SK-N-SH (cell line): ENCODE measurements around the gene SLC13A2. TPM values are rescaled to one million over a fixed set of nuclear protein-coding genes. Genes with fewer than 3 reads are reported as not detected.

ENCODE experiments used
- CTCF ChIA-PET: fragments of 300-600, 350-600 bp; formaldehyde crosslinking; extraction: SDS; loops from one replicate; lab custom pipeline; 2021; lab: Yijun Ruan, JAX
- POLR2A ChIA-PET: fragments of 350-600 bp; sonication (Branson Sonifier 250); formaldehyde crosslinking; extraction: SDS; loops from one replicate; lab custom pipeline; 2020; ENCODE audit warnings: antibody characterized with exemption, inconsistent platforms; lab: Yijun Ruan, JAX
- DNase-seq: peaks from one replicate; pipeline ENCODE4 v3.0.0; 2012
- H2AFZ ChIP-seq: fragments of 200-600 bp; sonication (generic); 2 replicates; pipeline ENCODE4 v1.8.1; 2016; ENCODE audit warnings: antibody characterized with exemption, mild to moderate bottlenecking, low read depth
- H3F3A ChIP-seq: fragments of 200-600 bp; sonication (generic); replicated peaks from 2 replicates; pipeline ENCODE3; 2016; ENCODE audit warnings: antibody characterized with exemption, mild to moderate bottlenecking; ENCODE audit not compliant: insufficient read depth
- H3K27ac ChIP-seq, 2 experiments: fragments of 200-500 bp in 1 of 2; fragments of 200-600 bp in 1 of 2; sonication (Bioruptor generic) in 1 of 2; sonication (generic), shearing (Covaris generic) in 1 of 2; 2 replicates each; pipeline versions ENCODE4 v1.5.1 to v1.6.1; 2014 to 2016; ENCODE audit warnings: low read depth in 2 of 2, inconsistent platforms in 1 of 2, low read length in 1 of 2, mild to moderate bottlenecking in 1 of 2, mixed read lengths in 1 of 2
- H3K27me3 ChIP-seq: fragments of 200-600 bp; sonication (generic), shearing (Covaris generic); 2 replicates; pipeline ENCODE4 v1.6.1; 2016; ENCODE audit warnings: mixed run types; ENCODE audit not compliant: insufficient read depth
- H3K36me3 ChIP-seq, 2 experiments: fragments of 200-500 bp in 1 of 2; fragments of 200-600 bp in 1 of 2; sonication (Bioruptor generic) in 1 of 2; sonication (generic) in 1 of 2; replicated peaks in 1 of 2; 2 replicates each; pipeline versions ENCODE3 to v1.5.1; 2014 to 2016; ENCODE audit warnings: low read length in 1 of 2, mild to moderate bottlenecking in 1 of 2; ENCODE audit not compliant: insufficient read depth in 2 of 2, control insufficient read depth in 1 of 2
- H3K4me1 ChIP-seq, 2 experiments: fragments of 200-500 bp in 1 of 2; fragments of 200-600 bp in 1 of 2; sonication (Bioruptor generic) in 1 of 2; sonication (generic), shearing (Covaris generic) in 1 of 2; 2 replicates each; pipeline versions ENCODE4 v1.5.1 to v1.6.1; 2014 to 2016; ENCODE audit warnings: low read depth in 1 of 2, low read length in 1 of 2, mixed run types in 1 of 2; ENCODE audit not compliant: insufficient read depth in 2 of 2, control insufficient read depth in 1 of 2
- H3K4me2 ChIP-seq: fragments of 200-600 bp; sonication (generic), shearing (Covaris generic); 2 replicates; pipeline ENCODE4 v1.6.1; 2017; ENCODE audit warnings: mixed run types
- H3K4me3 ChIP-seq, 2 experiments: fragments of 200-500 bp in 1 of 2; fragments of 200-600 bp in 1 of 2; sonication (Bioruptor generic) in 1 of 2; sonication (generic), shearing (Covaris generic) in 1 of 2; 2 replicates each; pipeline versions ENCODE4 v1.5.1 to v1.8.1; 2014 to 2016; ENCODE audit warnings: low read depth in 2 of 2, inconsistent platforms in 1 of 2, low read length in 1 of 2, mild to moderate bottlenecking in 1 of 2, mixed read lengths in 1 of 2, moderate library complexity in 1 of 2
- H3K79me2 ChIP-seq: fragments of 200-600 bp; sonication (generic); 2 replicates; pipeline ENCODE4 v1.8.1; 2017; ENCODE audit warnings: mild to moderate bottlenecking; ENCODE audit not compliant: insufficient read depth
- H3K9ac ChIP-seq: fragments of 200-600 bp; sonication (generic); 2 replicates; pipeline ENCODE4 v1.6.1; 2017; ENCODE audit warnings: mixed run types
- H3K9me2 ChIP-seq: fragments of 200-600 bp; sonication (generic); 2 replicates; pipeline ENCODE4 v1.6.1; 2017; ENCODE audit warnings: mixed run types
- H3K9me3 ChIP-seq: fragments of 200-600 bp; sonication (generic); 2 replicates; pipeline ENCODE4 v1.6.1; 2017; ENCODE audit warnings: mixed run types, mild to moderate bottlenecking, moderate library complexity
- H4K20me1 ChIP-seq: fragments of 200-600 bp; sonication (generic); 2 replicates; pipeline ENCODE4 v1.6.1; 2017; ENCODE audit warnings: mild to moderate bottlenecking, mixed run types; ENCODE audit not compliant: insufficient read depth
- ELF1 ChIP-seq: IDR thresholded peaks from 2 replicates; pipeline ENCODE4 v1.4.0; 2012
- EP300 ChIP-seq, 2 experiments: IDR thresholded peaks; 2 replicates each; pipeline versions ENCODE4 v1.4.0 to v1.6.1; 2012; ENCODE audit warnings: borderline replicate concordance in 1 of 2, low read depth in 1 of 2, low read length in 1 of 2
- GABPA ChIP-seq: IDR thresholded peaks from 2 replicates; pipeline ENCODE4 v1.4.0; 2012; ENCODE audit warnings: low read depth, mild to moderate bottlenecking
- GATA2 ChIP-seq: sonication (generic); formaldehyde crosslinking; IDR thresholded peaks from 2 replicates; pipeline ENCODE4 v1.5.0; 2020; ENCODE audit warnings: mild to moderate bottlenecking, missing genetic modification reagents
- JUND ChIP-seq: IDR thresholded peaks from 2 replicates; pipeline ENCODE4 v1.4.0; 2012
- NFIC ChIP-seq: IDR thresholded peaks from 2 replicates; pipeline ENCODE4 v1.4.0; 2012; ENCODE audit warnings: borderline replicate concordance
- NRF1 ChIP-seq: IDR thresholded peaks from 2 replicates; pipeline ENCODE4 v1.6.1; 2012; ENCODE audit warnings: low read depth, mild to moderate bottlenecking, low read length
- RAD21 ChIP-seq: IDR thresholded peaks from 2 replicates; pipeline ENCODE4 v1.6.1; 2012; ENCODE audit warnings: mild to moderate bottlenecking, low read length
- RFX5 ChIP-seq: IDR thresholded peaks from 2 replicates; pipeline ENCODE4 v1.6.1; 2012; ENCODE audit warnings: mild to moderate bottlenecking, improper control_type of control experiment, low read length
- SIN3A ChIP-seq: IDR thresholded peaks from 2 replicates; pipeline ENCODE4 v1.6.1; 2012; ENCODE audit warnings: low read depth, mild to moderate bottlenecking, low read length, moderate library complexity, borderline replicate concordance
- SMC3 ChIP-seq: IDR thresholded peaks from 2 replicates; pipeline ENCODE4 v1.6.1; 2012; ENCODE audit warnings: low read depth, low read length, improper control_type of control experiment
- TAF1 ChIP-seq: IDR thresholded peaks from 2 replicates; pipeline ENCODE4 v1.6.1; 2012; ENCODE audit warnings: low read depth, mild to moderate bottlenecking, low read length, moderate library complexity, borderline replicate concordance
- TCF12 ChIP-seq: IDR thresholded peaks from 2 replicates; pipeline ENCODE4 v1.4.0; 2012
- WGBS: methylation state at CpG from one replicate; pipeline ENCODE4 v1.1.6; 2017; ENCODE audit warnings: low lambda C conversion rate; 5-methylcytosine and 5-hydroxymethylcytosine counted together
- polyA plus RNA-seq, 3 experiments: library from polyadenylated mRNA; depleted of rRNA; stranded (reverse); fragments of >200 nt; gene quantifications; 2 replicates each; pipeline ENCODE4 v1.2.3, GENCODE V29; 2012
- TF ChIP-seq, protein P1 (sequence below): fragments of 150-350 bp; IDR thresholded peaks from 2 replicates; pipeline ENCODE4 v1.6.1; 2016; ENCODE audit warnings: mild to moderate bottlenecking, low read depth, low read length
- TF ChIP-seq, protein P2 (sequence below): IDR thresholded peaks from 2 replicates; pipeline ENCODE4 v1.6.1; 2012; ENCODE audit warnings: mild to moderate bottlenecking, low read depth, low read length, moderate library complexity
- TF ChIP-seq, protein P3 (sequence below): IDR thresholded peaks from 2 replicates; pipeline ENCODE4 v1.4.0; 2012; ENCODE audit warnings: low read depth

SLC13A2 gene
- polyA plus RNA-seq, 1 of the 3 experiments (the other 2 are of a cell fraction): not detected

DNA sequence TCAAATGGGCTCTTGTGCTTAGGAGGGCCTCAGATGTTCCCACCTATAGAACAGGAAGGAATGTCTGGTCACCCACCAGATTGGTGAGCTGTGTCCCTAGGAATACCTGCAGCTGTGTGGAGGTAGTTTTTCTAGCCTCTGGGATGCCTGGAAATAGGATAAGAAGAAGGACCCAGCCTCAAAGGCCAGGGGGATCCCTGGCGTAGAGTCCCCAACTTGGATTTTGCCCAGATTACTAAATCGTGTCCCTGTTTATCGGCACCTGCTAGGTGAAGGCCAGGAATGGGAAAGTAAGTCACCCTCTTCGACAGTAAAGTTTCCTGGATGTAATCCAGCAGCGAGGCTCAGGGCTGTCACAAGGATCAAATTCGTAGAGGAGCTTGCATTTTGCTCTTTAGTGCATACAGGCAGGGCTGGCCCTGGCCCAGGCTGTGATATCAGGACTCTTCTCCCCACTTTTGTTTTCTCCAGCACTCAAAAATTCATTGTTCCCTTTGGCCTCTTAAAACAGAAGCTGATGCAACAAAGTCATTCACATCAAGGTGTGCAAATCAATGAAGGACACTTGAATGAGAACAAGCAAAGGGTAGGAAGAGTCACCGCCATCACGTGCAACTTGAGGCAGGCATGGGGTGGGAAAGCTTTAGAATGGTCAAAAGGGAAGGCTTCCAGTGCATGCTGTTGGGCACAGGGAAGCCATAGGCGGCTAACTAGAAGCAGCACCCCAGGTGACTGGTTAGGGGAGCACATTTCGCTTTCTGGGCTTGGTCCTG, 7.5 kb downstream of the SLC13A2 start:
- 54% methylated on average over 10 of the region's 10 CpGs for WGBS
- no peak overlapping the region for H2AFZ ChIP-seq
- no peak overlapping the region for H3K4me3 ChIP-seq
- no peaks in the 10 kb centered on the region for H3F3A ChIP-seq
- ChIA-PET POLR2A (no interaction called here), CTCF (interaction anchor here (1.9 to 2.6 kb wide), 2 partner anchors 13 to 60 kb away, joined by 5 to 15 read pairs; no protein-coding TSS in a partner anchor)
- TF ChIP-seq SMC3 (no peak), GATA2 (CRISPR knock-in tag) (no peak), RAD21 (no peak)
- TF ChIP-seq, protein P1, sequence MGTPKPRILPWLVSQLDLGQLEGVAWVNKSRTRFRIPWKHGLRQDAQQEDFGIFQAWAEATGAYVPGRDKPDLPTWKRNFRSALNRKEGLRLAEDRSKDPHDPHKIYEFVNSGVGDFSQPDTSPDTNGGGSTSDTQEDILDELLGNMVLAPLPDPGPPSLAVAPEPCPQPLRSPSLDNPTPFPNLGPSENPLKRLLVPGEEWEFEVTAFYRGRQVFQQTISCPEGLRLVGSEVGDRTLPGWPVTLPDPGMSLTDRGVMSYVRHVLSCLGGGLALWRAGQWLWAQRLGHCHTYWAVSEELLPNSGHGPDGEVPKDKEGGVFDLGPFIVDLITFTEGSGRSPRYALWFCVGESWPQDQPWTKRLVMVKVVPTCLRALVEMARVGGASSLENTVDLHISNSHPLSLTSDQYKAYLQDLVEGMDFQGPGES: no peak
- TF ChIP-seq, protein P2, sequence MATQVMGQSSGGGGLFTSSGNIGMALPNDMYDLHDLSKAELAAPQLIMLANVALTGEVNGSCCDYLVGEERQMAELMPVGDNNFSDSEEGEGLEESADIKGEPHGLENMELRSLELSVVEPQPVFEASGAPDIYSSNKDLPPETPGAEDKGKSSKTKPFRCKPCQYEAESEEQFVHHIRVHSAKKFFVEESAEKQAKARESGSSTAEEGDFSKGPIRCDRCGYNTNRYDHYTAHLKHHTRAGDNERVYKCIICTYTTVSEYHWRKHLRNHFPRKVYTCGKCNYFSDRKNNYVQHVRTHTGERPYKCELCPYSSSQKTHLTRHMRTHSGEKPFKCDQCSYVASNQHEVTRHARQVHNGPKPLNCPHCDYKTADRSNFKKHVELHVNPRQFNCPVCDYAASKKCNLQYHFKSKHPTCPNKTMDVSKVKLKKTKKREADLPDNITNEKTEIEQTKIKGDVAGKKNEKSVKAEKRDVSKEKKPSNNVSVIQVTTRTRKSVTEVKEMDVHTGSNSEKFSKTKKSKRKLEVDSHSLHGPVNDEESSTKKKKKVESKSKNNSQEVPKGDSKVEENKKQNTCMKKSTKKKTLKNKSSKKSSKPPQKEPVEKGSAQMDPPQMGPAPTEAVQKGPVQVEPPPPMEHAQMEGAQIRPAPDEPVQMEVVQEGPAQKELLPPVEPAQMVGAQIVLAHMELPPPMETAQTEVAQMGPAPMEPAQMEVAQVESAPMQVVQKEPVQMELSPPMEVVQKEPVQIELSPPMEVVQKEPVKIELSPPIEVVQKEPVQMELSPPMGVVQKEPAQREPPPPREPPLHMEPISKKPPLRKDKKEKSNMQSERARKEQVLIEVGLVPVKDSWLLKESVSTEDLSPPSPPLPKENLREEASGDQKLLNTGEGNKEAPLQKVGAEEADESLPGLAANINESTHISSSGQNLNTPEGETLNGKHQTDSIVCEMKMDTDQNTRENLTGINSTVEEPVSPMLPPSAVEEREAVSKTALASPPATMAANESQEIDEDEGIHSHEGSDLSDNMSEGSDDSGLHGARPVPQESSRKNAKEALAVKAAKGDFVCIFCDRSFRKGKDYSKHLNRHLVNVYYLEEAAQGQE: no peak
- no peaks in the 10 kb centered on the region for H3K4me1 ChIP-seq
- H3K9ac ChIP-seq: no peak overlapping the region
- no peaks in the 10 kb centered on the region for H3K9me2 ChIP-seq
- H3K36me3 ChIP-seq: no peaks in the 10 kb centered on the region
- no peaks in the 10 kb centered on the region for H3K79me2 ChIP-seq
- H3K27me3 ChIP-seq: peaks cover 19% of the 10 kb centered on the region; the same call in 1 of the 2 replicates
- no peak for DNase-seq
- H3K9me3 ChIP-seq: no peaks in the 10 kb centered on the region
- no peak overlapping the region for H3K27ac ChIP-seq
- no peaks in the 10 kb centered on the region for H4K20me1 ChIP-seq
- no peak overlapping the region for H3K4me2 ChIP-seq

DNA sequence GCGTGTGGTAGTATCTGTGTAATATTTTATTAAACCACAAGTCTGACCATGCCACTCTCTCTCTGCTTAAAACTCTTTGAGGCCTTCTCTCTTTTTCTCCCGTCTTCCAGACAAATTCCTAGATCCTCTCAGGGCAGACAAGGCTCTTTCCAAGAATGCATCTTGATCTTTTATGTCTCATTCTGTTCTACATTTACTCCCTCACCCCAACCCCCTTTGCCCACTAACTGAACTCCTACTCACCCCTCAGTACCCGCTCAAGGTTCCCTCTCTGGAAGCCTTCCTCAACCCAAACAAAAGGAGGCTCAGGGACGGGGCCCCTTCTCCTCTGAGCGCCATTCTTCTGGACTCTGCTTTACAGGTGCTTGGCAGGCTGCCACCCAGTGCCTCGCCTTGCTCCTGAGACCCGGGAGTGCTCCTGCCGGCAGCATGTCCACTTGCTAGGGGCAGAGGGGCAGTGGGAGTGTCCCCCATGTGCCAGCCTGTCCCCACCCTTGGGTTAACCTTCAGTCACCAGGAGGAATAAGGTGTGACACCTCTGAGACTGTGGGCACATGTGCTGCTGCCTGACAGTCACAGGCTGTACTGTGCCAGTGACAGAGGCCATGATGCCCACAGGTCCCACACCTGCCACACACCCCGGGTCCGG, 9.2 kb downstream of the SLC13A2 start:
- no peak overlapping the region for H3K9ac ChIP-seq
- no peak overlapping the region for H3K27ac ChIP-seq
- no peaks in the 10 kb centered on the region for H4K20me1 ChIP-seq
- H3F3A ChIP-seq: no peaks in the 10 kb centered on the region
- DNase-seq: no peak
- H3K79me2 ChIP-seq: no peaks in the 10 kb centered on the region
- H3K9me2 ChIP-seq: no peaks in the 10 kb centered on the region
- no peak overlapping the region for H3K4me2 ChIP-seq
- POLR2A ChIA-PET: no interaction called here
- H2AFZ ChIP-seq: no peak overlapping the region
- WGBS: 28% methylated on average over 6 of the region's 10 CpGs
- CTCF ChIA-PET: interaction anchor here (1.9 to 2.6 kb wide), 2 partner anchors 11 to 58 kb away, joined by 5 to 15 read pairs; no protein-coding TSS in a partner anchor
- H3K9me3 ChIP-seq: no peaks in the 10 kb centered on the region
- TF ChIP-seq ELF1: no peak
- TF ChIP-seq NRF1: no peak
- no peak for TF ChIP-seq SMC3
- no peak for TF ChIP-seq TCF12
- TF ChIP-seq GABPA: no peak
- TF ChIP-seq RAD21: no peak
- TF ChIP-seq TAF1: no peak
- no peak for TF ChIP-seq EP300 (IDR thresholded peaks at IDR 0.05; ENCODE audit: borderline replicate concordance in 1 of 2, low read depth in 1 of 2, low read length in 1 of 2)
- no peak for TF ChIP-seq SIN3A
- TF ChIP-seq, protein P3, sequence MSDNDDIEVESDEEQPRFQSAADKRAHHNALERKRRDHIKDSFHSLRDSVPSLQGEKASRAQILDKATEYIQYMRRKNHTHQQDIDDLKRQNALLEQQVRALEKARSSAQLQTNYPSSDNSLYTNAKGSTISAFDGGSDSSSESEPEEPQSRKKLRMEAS: no peak
- no peak for TF ChIP-seq RFX5
- no peak for TF ChIP-seq GATA2 (CRISPR knock-in tag)
- no peak for TF ChIP-seq NFIC
- no peak for TF ChIP-seq JUND
- H3K36me3 ChIP-seq: no peaks in the 10 kb centered on the region
- no peaks in the 10 kb centered on the region for H3K4me1 ChIP-seq
- peaks cover 19% of the 10 kb centered on the region; the same call in 1 of the 2 replicates for H3K27me3 ChIP-seq
- no peak overlapping the region for H3K4me3 ChIP-seq
